Measurements from ENCODE around the gene APOL2.

- TF ChIP-seq, protein P1, sequence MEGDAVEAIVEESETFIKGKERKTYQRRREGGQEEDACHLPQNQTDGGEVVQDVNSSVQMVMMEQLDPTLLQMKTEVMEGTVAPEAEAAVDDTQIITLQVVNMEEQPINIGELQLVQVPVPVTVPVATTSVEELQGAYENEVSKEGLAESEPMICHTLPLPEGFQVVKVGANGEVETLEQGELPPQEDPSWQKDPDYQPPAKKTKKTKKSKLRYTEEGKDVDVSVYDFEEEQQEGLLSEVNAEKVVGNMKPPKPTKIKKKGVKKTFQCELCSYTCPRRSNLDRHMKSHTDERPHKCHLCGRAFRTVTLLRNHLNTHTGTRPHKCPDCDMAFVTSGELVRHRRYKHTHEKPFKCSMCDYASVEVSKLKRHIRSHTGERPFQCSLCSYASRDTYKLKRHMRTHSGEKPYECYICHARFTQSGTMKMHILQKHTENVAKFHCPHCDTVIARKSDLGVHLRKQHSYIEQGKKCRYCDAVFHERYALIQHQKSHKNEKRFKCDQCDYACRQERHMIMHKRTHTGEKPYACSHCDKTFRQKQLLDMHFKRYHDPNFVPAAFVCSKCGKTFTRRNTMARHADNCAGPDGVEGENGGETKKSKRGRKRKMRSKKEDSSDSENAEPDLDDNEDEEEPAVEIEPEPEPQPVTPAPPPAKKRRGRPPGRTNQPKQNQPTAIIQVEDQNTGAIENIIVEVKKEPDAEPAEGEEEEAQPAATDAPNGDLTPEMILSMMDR (IDR thresholded peaks at IDR 0.05; ENCODE audit: insufficient read depth, low read depth, low read length) = no peak
- no peak for TF ChIP-seq EZH2 (IDR thresholded peaks at IDR 0.05; ENCODE audit: insufficient read depth, low read length)
Observed at GRCh38 chr22:36253523-36254490, 14.5 kb upstream of the APOL2 start.

Data from astrocyte (in vitro differentiated cells and primary cell).